IPS-18a (cell line): ENCODE data around the gene SORCS3.

Experiments
- H3K27ac ChIP-seq: one replicate; pipeline ENCODE4 v1.5.1; 2013; ENCODE audit warnings: low read length
- H3K27me3 ChIP-seq: one replicate; pipeline ENCODE4 v1.6.1; 2013; ENCODE audit warnings: mild to moderate bottlenecking, low read length; ENCODE audit not compliant: control insufficient read depth, insufficient read depth
- H3K36me3 ChIP-seq: one replicate; pipeline ENCODE4 v1.6.1; 2013; ENCODE audit warnings: low read depth, low read length; ENCODE audit not compliant: control insufficient read depth
- H3K4me1 ChIP-seq: one replicate; pipeline ENCODE4 v1.6.1; 2013; ENCODE audit warnings: low read depth, low read length; ENCODE audit not compliant: control insufficient read depth
- H3K4me3 ChIP-seq: one replicate; pipeline ENCODE4 v1.5.1; 2013; ENCODE audit warnings: low read length
- H3K9ac ChIP-seq: one replicate; pipeline ENCODE4 v1.6.1; 2013; ENCODE audit warnings: mild to moderate bottlenecking, low read length, moderate library complexity
- H3K9me3 ChIP-seq: one replicate; pipeline ENCODE4 v1.6.1; 2013; ENCODE audit warnings: low read depth, low read length; ENCODE audit not compliant: control insufficient read depth

The SORCS3 gene

DNA sequence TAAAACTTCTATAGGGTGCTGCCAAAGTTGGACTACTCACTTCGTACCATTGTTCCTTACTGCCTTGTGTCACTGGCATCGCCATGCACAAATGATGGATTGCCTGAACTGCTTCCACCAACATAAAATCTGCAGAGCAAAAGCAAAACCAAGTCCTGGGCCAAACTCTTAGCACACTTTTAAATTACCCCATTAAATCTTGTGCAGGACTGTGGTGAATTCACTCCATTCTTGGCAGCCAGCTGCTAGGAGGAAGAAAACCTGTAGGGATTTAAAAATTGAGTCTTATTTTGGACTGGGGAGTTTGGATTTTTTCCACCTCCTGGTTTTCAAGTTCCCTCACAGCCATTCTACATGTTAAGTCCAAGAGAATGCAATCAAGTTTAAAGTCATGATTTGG is 646.9 kb downstream of the SORCS3 start:
- H3K9ac ChIP-seq: no peak overlapping the region
- no peaks in the 10 kb centered on the region for H3K27me3 ChIP-seq
- H3K9me3 ChIP-seq: no peaks in the 10 kb centered on the region
- no peaks in the 10 kb centered on the region for H3K4me1 ChIP-seq
- no peak overlapping the region for H3K4me3 ChIP-seq
- no peak overlapping the region for H3K27ac ChIP-seq
- no peaks in the 10 kb centered on the region for H3K36me3 ChIP-seq

DNA sequence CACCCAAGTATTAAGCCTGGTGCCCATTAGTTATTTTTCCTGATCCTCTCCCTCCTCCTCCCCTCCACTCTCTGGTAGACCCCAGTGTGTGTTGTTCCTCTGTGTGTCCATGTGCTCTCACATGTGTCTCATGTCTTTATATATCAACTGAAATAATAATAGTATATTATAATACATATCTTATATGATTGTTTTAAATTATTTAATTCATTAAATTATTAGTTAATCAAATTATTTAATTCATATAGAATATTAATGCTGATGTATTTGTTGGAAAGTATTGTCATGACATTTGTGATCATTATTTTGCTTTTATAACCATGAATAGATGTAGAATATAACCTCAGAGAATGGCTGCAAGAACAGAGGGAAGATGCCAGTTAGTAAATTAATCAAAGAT is 647.5 kb downstream of the SORCS3 start:
- no peak overlapping the region for H3K4me3 ChIP-seq

DNA sequence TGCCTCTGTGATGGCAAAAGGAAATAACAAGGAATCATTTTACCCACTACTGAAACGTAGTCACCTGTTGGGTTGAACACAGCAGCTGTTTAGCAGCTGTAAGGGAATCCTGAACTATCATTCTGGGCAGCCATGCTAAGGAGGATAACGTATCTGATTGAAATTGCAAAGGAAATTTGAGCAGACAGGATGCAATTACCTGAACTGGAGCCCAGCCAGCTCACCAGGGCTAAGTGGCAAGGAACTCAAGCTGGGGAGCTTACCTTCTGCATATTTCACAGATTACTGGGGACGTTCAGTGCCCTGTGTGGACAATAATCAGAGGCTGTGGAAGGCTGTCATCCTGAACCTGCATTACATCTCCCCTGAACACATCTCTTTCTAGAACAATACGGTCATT is 650.5 kb downstream of the SORCS3 start:
- Histone ChIP-seq H3K4me3 (no peak overlapping the region), H3K27me3 (no peaks in the 10 kb centered on the region), H3K27ac (no peak overlapping the region), H3K9me3 (no peaks in the 10 kb centered on the region), H3K9ac (no peak overlapping the region), H3K36me3 (no peaks in the 10 kb centered on the region), H3K4me1 (no peaks in the 10 kb centered on the region)

More for the DNA sequence above, 647.5 kb downstream of the SORCS3 start:
- no peak overlapping the region for H3K9ac ChIP-seq
- no peaks in the 10 kb centered on the region for H3K4me1 ChIP-seq
- H3K9me3 ChIP-seq: no peaks in the 10 kb centered on the region
- no peak overlapping the region for H3K27ac ChIP-seq
- no peaks in the 10 kb centered on the region for H3K27me3 ChIP-seq
- H3K36me3 ChIP-seq: no peaks in the 10 kb centered on the region

DNA sequence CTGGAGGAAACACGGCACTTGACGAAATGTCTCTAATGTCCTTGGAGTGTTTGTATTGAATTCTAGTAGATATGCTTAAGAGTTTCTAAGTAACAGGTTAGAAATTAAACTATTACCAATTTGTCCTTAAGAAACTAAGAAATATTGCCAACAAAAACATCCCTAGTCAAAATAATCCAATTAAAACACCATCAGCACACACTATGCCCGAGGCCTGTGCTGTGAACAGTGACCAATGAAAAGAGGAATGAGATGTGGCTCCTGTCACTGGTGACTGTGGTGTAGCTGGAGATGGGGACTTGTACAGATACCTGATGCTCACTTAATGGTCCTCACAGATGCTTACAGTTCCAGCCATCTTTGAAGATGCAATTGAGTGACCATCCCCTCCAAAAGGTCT is 651.1 kb downstream of the SORCS3 start:
- Histone ChIP-seq H3K9me3 (no peaks in the 10 kb centered on the region), H3K27ac (no peak overlapping the region), H3K4me1 (no peaks in the 10 kb centered on the region), H3K27me3 (no peaks in the 10 kb centered on the region), H3K36me3 (no peaks in the 10 kb centered on the region), H3K9ac (no peak overlapping the region), H3K4me3 (no peak overlapping the region)
